ENCODE data around the gene FHIP1B.

- no peak for TF ChIP-seq EZH2 (IDR thresholded peaks at IDR 0.05; ENCODE audit: low read length)
- TF ChIP-seq, protein P1, sequence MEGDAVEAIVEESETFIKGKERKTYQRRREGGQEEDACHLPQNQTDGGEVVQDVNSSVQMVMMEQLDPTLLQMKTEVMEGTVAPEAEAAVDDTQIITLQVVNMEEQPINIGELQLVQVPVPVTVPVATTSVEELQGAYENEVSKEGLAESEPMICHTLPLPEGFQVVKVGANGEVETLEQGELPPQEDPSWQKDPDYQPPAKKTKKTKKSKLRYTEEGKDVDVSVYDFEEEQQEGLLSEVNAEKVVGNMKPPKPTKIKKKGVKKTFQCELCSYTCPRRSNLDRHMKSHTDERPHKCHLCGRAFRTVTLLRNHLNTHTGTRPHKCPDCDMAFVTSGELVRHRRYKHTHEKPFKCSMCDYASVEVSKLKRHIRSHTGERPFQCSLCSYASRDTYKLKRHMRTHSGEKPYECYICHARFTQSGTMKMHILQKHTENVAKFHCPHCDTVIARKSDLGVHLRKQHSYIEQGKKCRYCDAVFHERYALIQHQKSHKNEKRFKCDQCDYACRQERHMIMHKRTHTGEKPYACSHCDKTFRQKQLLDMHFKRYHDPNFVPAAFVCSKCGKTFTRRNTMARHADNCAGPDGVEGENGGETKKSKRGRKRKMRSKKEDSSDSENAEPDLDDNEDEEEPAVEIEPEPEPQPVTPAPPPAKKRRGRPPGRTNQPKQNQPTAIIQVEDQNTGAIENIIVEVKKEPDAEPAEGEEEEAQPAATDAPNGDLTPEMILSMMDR (optimal IDR thresholded peaks at IDR 0.05 in 1 of 3, IDR thresholded peaks at IDR 0.05 in 1 of 3, conservative IDR thresholded peaks at IDR 0.05 in 1 of 3; ENCODE audit: extremely low read depth in 1 of 3, insufficient read depth in 2 of 3, low read length in 3 of 3) = no peak
Observed at GRCh38 chr11:6273188-6273587, 38.8 kb upstream of the FHIP1B start.

All from keratinocyte (primary cell).